ENCODE measurements around the gene CRYBG3. TPM values are rescaled to one million over a fixed set of nuclear protein-coding genes. Genes with fewer than 3 reads are reported as not detected.

CRYBG3 gene
- total RNA-seq, 2 experiments from 2014 or later: 12.8 to 13.1 TPM

GRCh38 chr3:97975466-97975865, 153.7 kb downstream of the CRYBG3 start:
- peaks cover 52% of the 10 kb centered on the region for H3K4me1 Mint-ChIP-seq

GRCh38 chr3:97979610-97980009, 157.8 kb downstream of the CRYBG3 start:
- no peaks in the 10 kb centered on the region for H3K27me3 Mint-ChIP-seq
- no peak overlapping the region for H3K27ac Mint-ChIP-seq
- POLR2A ChIA-PET: no interaction called here
- no peak for DNase-seq
- peaks cover 48% of the 10 kb centered on the region for H3K4me1 Mint-ChIP-seq
- CTCF ChIA-PET: no interaction called here
- H3K4me3 Mint-ChIP-seq: no peak overlapping the region
- peaks cover 10% of the 10 kb centered on the region for H3K36me3 Mint-ChIP-seq (ENCODE audit: low read depth)
- H3K9me3 Mint-ChIP-seq: no peaks in the 10 kb centered on the region

More at GRCh38 chr3:97975466-97975865, 153.7 kb downstream of the CRYBG3 start:
- ChIA-PET POLR2A (no interaction called here), CTCF (interaction anchor here (1.4 kb wide), 1 partner anchor 48 kb away, joined by 5 read pairs; no protein-coding TSS in a partner anchor)
- Mint-ChIP-seq H3K4me3 (no peak overlapping the region), H3K27ac (no peak overlapping the region), H3K9me3 (no peaks in the 10 kb centered on the region), H3K27me3 (no peaks in the 10 kb centered on the region), H3K36me3 (ENCODE audit: low read depth) (peaks cover 5% of the 10 kb centered on the region)
- DNase-seq: no peak

DNA sequence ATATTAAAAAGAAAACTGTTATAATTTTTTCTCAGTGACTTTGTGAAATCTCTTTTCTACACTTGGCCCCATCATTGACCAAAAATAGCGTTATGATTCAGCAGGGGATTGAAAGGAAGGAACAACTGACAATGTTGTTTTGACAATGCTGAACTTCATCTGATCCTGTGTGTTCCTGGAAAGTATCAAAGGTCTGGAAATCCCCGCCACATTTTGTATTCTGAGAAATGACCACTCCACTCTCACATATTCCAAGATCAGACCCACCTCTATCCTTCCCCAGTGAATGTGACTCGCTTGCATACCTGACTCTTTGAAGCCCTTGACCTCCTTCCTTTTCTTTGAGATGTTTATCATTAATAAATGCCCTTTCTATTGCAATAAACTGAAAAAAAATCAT, 160.1 kb downstream of the CRYBG3 start:
- Mint-ChIP-seq H3K27me3 (no peaks in the 10 kb centered on the region), H3K36me3 (ENCODE audit: low read depth) (peaks cover 16% of the 10 kb centered on the region), H3K9me3 (no peaks in the 10 kb centered on the region), H3K4me1 (peaks cover 39% of the 10 kb centered on the region), H3K4me3 (no peak overlapping the region), H3K27ac (peak overlapping the region; percentile 44)
- CTCF ChIA-PET: interaction anchor here (0.9 to 1.6 kb wide), 4 partner anchors 10 to 160 kb away, joined by 3 to 4 read pairs (median 3); partner anchors contain the start of gene CRYBG3
- peak; percentile 26 for DNase-seq
- POLR2A ChIA-PET: interaction anchor here (1.0 to 1.7 kb wide), 2 partner anchors 11 to 13 kb away, joined by 3 to 7 read pairs; no protein-coding TSS in a partner anchor

DNA sequence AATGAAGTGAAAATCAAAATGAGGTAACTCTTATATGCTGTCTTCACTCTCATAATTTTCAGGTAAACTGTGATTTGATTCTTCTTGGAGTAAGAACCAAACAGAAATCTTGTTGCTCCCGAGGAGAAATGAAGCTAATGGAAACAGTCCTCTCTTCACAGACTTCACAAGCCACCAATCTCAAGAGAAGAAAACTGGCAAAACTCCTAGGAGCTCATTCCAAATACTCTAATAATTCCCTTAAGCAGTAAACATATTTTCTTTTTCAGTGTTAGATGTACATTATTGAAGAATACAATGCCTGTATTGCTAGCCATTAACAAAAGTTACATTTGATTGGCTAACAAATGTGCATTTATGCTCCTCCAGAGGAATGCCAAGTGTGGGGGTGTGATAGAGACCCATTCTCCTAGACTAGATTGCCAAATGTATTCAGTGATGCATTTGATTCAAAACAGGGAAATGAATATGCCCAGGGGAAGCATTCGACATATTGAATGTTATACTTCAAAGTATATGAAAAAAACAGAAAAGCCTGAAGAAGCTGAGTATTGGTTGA, 162.2 kb downstream of the CRYBG3 start:
- Mint-ChIP-seq H3K36me3 (ENCODE audit: low read depth) (peaks cover 16% of the 10 kb centered on the region), H3K9me3 (peaks cover 7% of the 10 kb centered on the region), H3K4me3 (no peak overlapping the region), H3K27ac (no peak overlapping the region), H3K4me1 (peaks cover 37% of the 10 kb centered on the region), H3K27me3 (no peaks in the 10 kb centered on the region)
- ChIA-PET POLR2A (interaction anchor here (0.6 to 1.8 kb wide), 2 partner anchors 13 to 586 kb away, joined by 3 to 4 read pairs; no protein-coding TSS in a partner anchor), CTCF (interaction anchor here (1.0 to 1.9 kb wide), 5 partner anchors 13 to 162 kb away, joined by 3 to 7 read pairs (median 4); partner anchors contain the start of genes CRYBG3 and RIOX2)
- no peak for DNase-seq

- no peak overlapping the region for H3K27ac Mint-ChIP-seq
- peaks cover 7% of the 10 kb centered on the region for H3K9me3 Mint-ChIP-seq
- no peaks in the 10 kb centered on the region for H3K27me3 Mint-ChIP-seq
- H3K4me1 Mint-ChIP-seq: peaks cover 32% of the 10 kb centered on the region
- CTCF ChIA-PET: no interaction called here
- no peak overlapping the region for H3K4me3 Mint-ChIP-seq
- peaks cover 10% of the 10 kb centered on the region for H3K36me3 Mint-ChIP-seq (ENCODE audit: low read depth)
- DNase-seq: no peak
- POLR2A ChIA-PET: interaction anchor here (1.9 kb wide), 1 partner anchor 18 kb away, joined by 4 read pairs; no protein-coding TSS in a partner anchor
Observed at GRCh38 chr3:97987306-97987705, 165.5 kb downstream of the CRYBG3 start.

DNA sequence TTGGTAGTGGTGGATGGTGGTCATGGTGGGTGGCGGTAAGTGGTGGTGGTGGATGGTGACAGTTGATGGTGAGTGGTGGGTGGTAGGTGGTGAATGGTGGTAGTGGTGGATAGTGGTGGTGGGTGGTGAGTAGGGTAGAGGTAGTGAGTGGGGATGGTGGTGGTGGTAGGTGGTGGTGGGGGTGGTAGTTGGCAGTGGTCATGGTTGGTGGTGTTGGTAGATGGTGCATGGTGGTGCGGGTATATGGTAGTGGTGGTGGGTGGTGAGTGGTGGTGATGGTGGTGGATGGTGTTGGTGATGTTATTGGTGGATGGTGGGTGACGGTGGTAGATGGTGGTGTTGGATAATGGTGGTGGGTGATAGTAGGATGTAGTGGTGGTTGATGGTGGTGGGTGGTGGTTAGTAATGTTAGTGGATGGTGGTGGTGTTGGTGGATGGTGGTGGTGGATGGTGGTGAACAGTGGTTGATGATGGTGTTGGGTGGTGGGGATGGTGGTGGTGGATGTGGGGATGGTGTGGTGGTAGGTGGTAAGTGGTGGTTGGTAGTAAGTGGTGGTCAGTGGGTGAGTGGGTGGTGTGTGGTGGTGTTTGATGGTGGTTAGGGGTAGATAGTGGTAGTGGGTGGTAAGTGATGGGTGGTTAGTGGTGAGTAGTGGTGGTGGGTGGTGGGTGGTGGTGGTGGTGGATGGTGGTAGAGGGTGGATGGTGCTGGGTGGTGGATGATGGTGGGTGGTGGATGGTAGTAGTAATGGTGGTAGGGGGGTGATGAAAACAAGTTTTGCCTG, 167.2 kb downstream of the CRYBG3 start:
- no peaks in the 10 kb centered on the region for H3K27me3 Mint-ChIP-seq
- ChIA-PET POLR2A (interaction anchor here (1.9 kb wide), 1 partner anchor 20 kb away, joined by 4 read pairs; no protein-coding TSS in a partner anchor), CTCF (no interaction called here)
- peaks cover 24% of the 10 kb centered on the region for H3K4me1 Mint-ChIP-seq
- H3K27ac Mint-ChIP-seq: no peak overlapping the region
- no peak for DNase-seq
- no peak overlapping the region for H3K4me3 Mint-ChIP-seq
- H3K9me3 Mint-ChIP-seq: peaks cover 7% of the 10 kb centered on the region
- H3K36me3 Mint-ChIP-seq (ENCODE audit: low read depth): peaks cover 5% of the 10 kb centered on the region

DNA sequence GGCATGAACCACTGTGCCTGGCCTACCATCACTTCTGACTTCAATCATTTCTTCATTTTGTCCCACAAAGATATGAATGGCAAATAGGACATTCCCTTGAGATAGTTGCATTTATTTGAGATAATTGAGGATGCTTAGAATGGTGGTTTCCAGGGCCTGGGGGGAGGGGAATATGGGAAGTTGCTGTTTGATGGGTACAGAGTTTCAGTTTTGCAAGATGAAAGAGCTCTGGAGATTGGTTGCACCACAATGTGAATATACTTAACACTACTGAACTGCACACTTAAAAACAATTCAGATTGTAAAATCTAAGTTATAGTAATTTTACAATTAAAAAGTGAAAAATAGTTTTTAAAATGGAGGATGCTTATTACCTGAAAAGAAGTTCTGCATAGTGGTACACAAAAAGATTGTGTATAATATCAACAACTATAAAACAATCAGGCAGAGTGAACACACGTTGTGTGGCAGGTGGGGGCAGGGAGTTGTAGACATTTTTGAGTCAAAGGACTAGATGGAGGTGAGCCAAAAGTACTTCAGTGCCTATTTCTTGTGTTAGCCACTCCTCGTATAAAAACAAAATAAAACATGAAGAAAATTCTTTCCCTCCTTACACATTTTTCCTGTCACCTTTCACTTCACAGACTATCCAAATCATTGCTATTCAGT, 168.9 kb downstream of the CRYBG3 start:
- H3K27ac Mint-ChIP-seq: peak overlapping the region; percentile 73
- DNase-seq: no peak
- CTCF ChIA-PET: interaction anchor here (0.9 to 1.4 kb wide), 3 partner anchors 19 to 31 kb away, joined by 4 read pairs; no protein-coding TSS in a partner anchor
- peak overlapping the region; percentile 56 for H3K4me3 Mint-ChIP-seq
- H3K9me3 Mint-ChIP-seq: peaks cover 7% of the 10 kb centered on the region
- POLR2A ChIA-PET: interaction anchor here (0.8 to 2.2 kb wide), 6 partner anchors 16 to 169 kb away, joined by 3 to 9 read pairs (median 4); partner anchors contain the start of genes CRYBG3 and RIOX2
- peaks cover 24% of the 10 kb centered on the region for H3K4me1 Mint-ChIP-seq
- no peaks in the 10 kb centered on the region for H3K36me3 Mint-ChIP-seq (ENCODE audit: low read depth)
- no peaks in the 10 kb centered on the region for H3K27me3 Mint-ChIP-seq

DNA sequence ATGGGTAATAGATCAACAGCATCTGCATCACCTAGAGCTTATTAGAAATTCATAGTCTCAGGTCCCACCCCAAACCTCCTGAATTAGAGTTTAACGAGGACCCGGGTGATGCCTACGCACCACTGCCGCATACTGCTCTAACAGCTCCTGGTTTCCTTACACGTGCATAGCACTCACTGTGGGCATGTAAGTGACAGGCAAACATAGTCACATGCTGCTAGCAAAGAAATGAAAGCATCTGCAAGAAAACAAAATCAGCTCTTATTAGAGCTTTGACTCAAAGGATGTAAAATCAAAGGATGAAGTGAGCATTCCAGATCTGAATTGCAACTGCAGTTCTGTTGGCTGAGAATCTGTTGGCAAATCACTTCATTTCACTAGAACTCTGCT, 169.5 kb downstream of the CRYBG3 start:
- peaks cover 7% of the 10 kb centered on the region for H3K9me3 Mint-ChIP-seq
- H3K27ac Mint-ChIP-seq: peak overlapping the region; percentile 73
- peak overlapping the region; percentile 56 for H3K4me3 Mint-ChIP-seq
- H3K4me1 Mint-ChIP-seq: peaks cover 24% of the 10 kb centered on the region
- ChIA-PET POLR2A (interaction anchor here (0.8 to 2.2 kb wide), 6 partner anchors 16 to 170 kb away, joined by 3 to 9 read pairs (median 4); partner anchors contain the start of genes CRYBG3 and RIOX2), CTCF (interaction anchor here (0.9 to 1.4 kb wide), 3 partner anchors 20 to 30 kb away, joined by 4 read pairs; no protein-coding TSS in a partner anchor)
- DNase-seq: no peak
- H3K27me3 Mint-ChIP-seq: no peaks in the 10 kb centered on the region
- no peaks in the 10 kb centered on the region for H3K36me3 Mint-ChIP-seq (ENCODE audit: low read depth)

DNA sequence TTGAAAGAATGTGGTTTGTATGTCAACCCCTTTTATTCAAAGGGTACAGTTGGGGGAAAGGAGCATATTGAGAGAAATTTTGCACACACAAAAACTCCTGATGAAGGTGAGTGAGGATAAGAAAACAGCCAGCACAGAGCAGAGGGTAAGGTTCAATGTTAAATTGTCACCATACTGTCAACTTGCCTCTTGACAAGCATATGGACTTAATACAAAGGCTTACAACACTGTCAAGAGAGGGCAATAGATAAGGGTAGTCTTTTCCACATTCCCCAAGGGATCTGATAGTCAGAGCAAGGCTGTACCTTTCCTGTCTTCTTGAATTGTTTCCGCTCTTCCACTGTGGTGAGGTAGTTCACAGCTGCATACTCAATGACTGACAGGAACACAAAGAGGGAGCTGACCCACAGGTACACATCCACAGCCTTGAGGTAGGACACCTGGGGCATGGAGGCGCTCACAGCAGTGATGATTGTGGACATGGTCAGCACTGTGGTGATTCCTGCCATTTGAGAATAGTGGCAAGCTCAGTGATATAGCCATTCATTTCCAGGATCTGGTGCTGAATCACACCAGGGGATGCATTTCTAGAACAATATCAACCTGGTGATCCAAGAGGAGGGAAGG, 170.8 kb downstream of the CRYBG3 start:
- peaks cover 7% of the 10 kb centered on the region for H3K9me3 Mint-ChIP-seq
- ChIA-PET POLR2A (no interaction called here), CTCF (no interaction called here)
- no peak overlapping the region for H3K4me3 Mint-ChIP-seq
- no peak for DNase-seq
- no peak overlapping the region for H3K27ac Mint-ChIP-seq
- peaks cover 26% of the 10 kb centered on the region for H3K4me1 Mint-ChIP-seq
- H3K27me3 Mint-ChIP-seq: no peaks in the 10 kb centered on the region
- H3K36me3 Mint-ChIP-seq (ENCODE audit: low read depth): no peaks in the 10 kb centered on the region

DNA sequence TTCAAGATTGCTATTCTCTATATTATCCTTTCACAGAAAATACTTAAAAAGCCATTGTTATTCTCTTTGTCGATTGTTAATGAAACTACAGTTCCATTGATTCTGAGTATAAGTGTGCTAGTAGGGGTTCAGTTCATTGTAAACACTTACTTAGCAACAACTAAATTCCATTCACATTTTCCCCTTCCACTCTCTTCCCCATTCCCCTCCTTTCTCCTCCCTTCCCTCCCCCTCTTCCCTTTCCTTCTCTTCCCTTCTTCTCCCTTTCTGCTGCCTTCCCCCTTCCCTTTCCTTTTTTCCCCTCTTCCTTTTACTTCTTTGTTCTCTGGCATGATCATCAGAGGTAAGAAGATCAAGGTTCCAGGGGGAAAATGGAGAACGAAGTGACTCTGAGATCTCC, 171.7 kb downstream of the CRYBG3 start:
- peaks cover under 1% of the 10 kb centered on the region for H3K9me3 Mint-ChIP-seq
- no peaks in the 10 kb centered on the region for H3K27me3 Mint-ChIP-seq
- no peak for DNase-seq
- H3K36me3 Mint-ChIP-seq (ENCODE audit: low read depth): no peaks in the 10 kb centered on the region
- ChIA-PET CTCF (no interaction called here), POLR2A (no interaction called here)
- H3K4me1 Mint-ChIP-seq: peaks cover 26% of the 10 kb centered on the region
- H3K4me3 Mint-ChIP-seq: no peak overlapping the region
- H3K27ac Mint-ChIP-seq: no peak overlapping the region

DNA sequence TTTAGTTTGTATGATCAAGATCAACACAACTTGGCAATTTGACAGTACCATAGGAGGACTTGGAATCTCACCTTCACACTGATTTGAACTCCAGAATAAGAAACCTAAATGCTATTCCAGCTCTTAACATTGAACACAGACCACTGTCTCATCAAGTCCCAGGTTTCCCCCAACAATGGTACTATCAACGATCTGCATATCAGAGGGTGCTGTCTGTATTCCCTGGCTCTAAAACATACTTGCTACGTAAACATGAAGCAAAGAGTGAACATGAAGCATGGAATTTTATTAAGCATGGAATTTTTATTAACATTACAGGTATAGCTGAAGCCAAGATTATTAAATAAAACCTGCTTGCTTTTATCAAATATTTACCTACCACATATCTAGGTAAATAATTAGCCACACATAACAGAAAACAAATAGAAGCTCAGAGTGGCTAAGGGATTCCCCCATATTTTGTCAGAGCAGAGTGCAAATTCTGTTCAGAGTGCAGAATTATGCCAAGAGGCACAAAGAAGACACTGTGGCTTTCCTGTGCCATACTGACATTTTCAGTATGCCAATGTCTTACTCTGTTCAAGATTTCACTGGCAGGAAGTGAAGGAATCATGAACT, 172.6 kb downstream of the CRYBG3 start:
- no peaks in the 10 kb centered on the region for H3K9me3 Mint-ChIP-seq
- H3K27ac Mint-ChIP-seq: no peak overlapping the region
- ChIA-PET CTCF (no interaction called here), POLR2A (interaction anchor here (0.6 kb wide), 1 partner anchor 10 kb away, joined by 3 read pairs; no protein-coding TSS in a partner anchor)
- no peak for DNase-seq
- H3K36me3 Mint-ChIP-seq (ENCODE audit: low read depth): no peaks in the 10 kb centered on the region
- H3K4me1 Mint-ChIP-seq: peaks cover 26% of the 10 kb centered on the region
- H3K27me3 Mint-ChIP-seq: no peaks in the 10 kb centered on the region
- H3K4me3 Mint-ChIP-seq: no peak overlapping the region

Measured in activated CD4-positive, alpha-beta memory T cell treated with anti-CD3 and anti-CD28 coated beads, Interleukin-2, amount 10 ng/mL, durations not matched to agents 7 days and 5 days (primary cell).